ENCODE measurements around the gene PHC2. TPM values are rescaled to one million over a fixed set of nuclear protein-coding genes. Genes with fewer than 3 reads are reported as not detected.

Gene PHC2
- total RNA-seq, 1 donor from 2014 or later, result 65.0 TPM

- Histone ChIP-seq H3K36me3 (no peaks in the 10 kb centered on the region), H3K27ac (no peak overlapping the region), H3K79me2 (ENCODE audit: low read depth) (no peaks in the 10 kb centered on the region), H3K4me2 (no peak overlapping the region), H4K20me1 (ENCODE audit: low read depth) (no peaks in the 10 kb centered on the region), H3K4me1 (peaks cover 7% of the 10 kb centered on the region), H3K9ac (no peak overlapping the region), H3K4me3 (no peak overlapping the region), H3K9me3 (ENCODE audit: low read depth) (no peaks in the 10 kb centered on the region), H2AFZ (replicated peaks) (no peak overlapping the region), H3F3A (ENCODE audit: low read depth) (no peaks in the 10 kb centered on the region), H3K27me3 (peaks cover 9% of the 10 kb centered on the region)
- TF ChIP-seq CTCF (IDR thresholded peaks at IDR 0.05) (no peak), EZH2phosphoT487 (IDR thresholded peaks at IDR 0.05) (no peak), EZH2 (IDR thresholded peaks at IDR 0.05) (no peak)
- Mint-ChIP-seq H3K36me3 (no peaks in the 10 kb centered on the region), H3K4me3 (no peak overlapping the region), H3K27me3 (ENCODE audit: insufficient read depth, low read depth) (no peaks in the 10 kb centered on the region), H3K9me3 (peaks cover 3% of the 10 kb centered on the region), H3K27ac (peak overlapping the region; percentile 45), H3K4me1 (peaks cover 45% of the 10 kb centered on the region)
- no peak for DNase-seq (ENCODE audit: low spot score)
Observed at GRCh38 chr1:33381977-33382376, 48.9 kb downstream of the PHC2 start.

- no peak for DNase-seq (ENCODE audit: low spot score)
- Mint-ChIP-seq H3K4me1 (peaks cover 45% of the 10 kb centered on the region), H3K27ac (no peak overlapping the region), H3K4me3 (no peak overlapping the region), H3K9me3 (no peaks in the 10 kb centered on the region), H3K27me3 (ENCODE audit: insufficient read depth, low read depth) (no peaks in the 10 kb centered on the region), H3K36me3 (no peaks in the 10 kb centered on the region)
- H3K9ac ChIP-seq, result no peak overlapping the region
- TF ChIP-seq EZH2 (IDR thresholded peaks at IDR 0.05) (no peak), CTCF (IDR thresholded peaks at IDR 0.05) (no peak)
- no peaks in the 10 kb centered on the region for H3K9me3 ChIP-seq (ENCODE audit: low read depth)
- H3K79me2 ChIP-seq (ENCODE audit: low read depth), result no peaks in the 10 kb centered on the region
- no peaks in the 10 kb centered on the region for H4K20me1 ChIP-seq (ENCODE audit: low read depth)
- no peaks in the 10 kb centered on the region for H3K36me3 ChIP-seq
- H3K4me3 ChIP-seq, result no peak overlapping the region
- no peak overlapping the region for H3K4me2 ChIP-seq
- no peaks in the 10 kb centered on the region for H3F3A ChIP-seq (ENCODE audit: low read depth)
- peaks cover 7% of the 10 kb centered on the region for H3K4me1 ChIP-seq
- no peak overlapping the region for H2AFZ ChIP-seq (replicated peaks)
- no peak overlapping the region for H3K27ac ChIP-seq
- peaks cover 9% of the 10 kb centered on the region for H3K27me3 ChIP-seq
Observed at GRCh38 chr1:33380811-33381210, 50.1 kb downstream of the PHC2 start.

- Histone ChIP-seq H3K9ac (no peak overlapping the region), H4K20me1 (ENCODE audit: low read depth) (no peaks in the 10 kb centered on the region), H3K36me3 (no peaks in the 10 kb centered on the region), H2AFZ (replicated peaks) (no peak overlapping the region), H3F3A (ENCODE audit: low read depth) (no peaks in the 10 kb centered on the region), H3K27me3 (peaks cover 9% of the 10 kb centered on the region), H3K4me1 (peaks cover 7% of the 10 kb centered on the region), H3K27ac (no peak overlapping the region), H3K9me3 (ENCODE audit: low read depth) (no peaks in the 10 kb centered on the region), H3K4me2 (no peak overlapping the region), H3K4me3 (no peak overlapping the region), H3K79me2 (ENCODE audit: low read depth) (no peaks in the 10 kb centered on the region)
- no peak for DNase-seq (ENCODE audit: low spot score)
- peaks cover 45% of the 10 kb centered on the region for H3K4me1 Mint-ChIP-seq
- no peaks in the 10 kb centered on the region for H3K9me3 Mint-ChIP-seq
- H3K36me3 Mint-ChIP-seq, result peaks cover 2% of the 10 kb centered on the region
- peak overlapping the region; percentile 12 for H3K4me3 Mint-ChIP-seq
- TF ChIP-seq CTCF (IDR thresholded peaks at IDR 0.05) (no peak), EZH2phosphoT487 (IDR thresholded peaks at IDR 0.05) (no peak), EZH2 (IDR thresholded peaks at IDR 0.05) (no peak)
- H3K27me3 Mint-ChIP-seq (ENCODE audit: insufficient read depth, low read depth), result no peaks in the 10 kb centered on the region
- H3K27ac Mint-ChIP-seq, result peak overlapping the region; percentile 12
Observed at GRCh38 chr1:33379631-33380354, 51.1 kb downstream of the PHC2 start.
